ENCODE data around the gene TM9SF2.
"Not testable (repeated sequence)": the region's sequence is repeated elsewhere in the genome, so short reads cannot be mapped to it uniquely, and the experiment has no call there.

TM9SF2 gene

DNA sequence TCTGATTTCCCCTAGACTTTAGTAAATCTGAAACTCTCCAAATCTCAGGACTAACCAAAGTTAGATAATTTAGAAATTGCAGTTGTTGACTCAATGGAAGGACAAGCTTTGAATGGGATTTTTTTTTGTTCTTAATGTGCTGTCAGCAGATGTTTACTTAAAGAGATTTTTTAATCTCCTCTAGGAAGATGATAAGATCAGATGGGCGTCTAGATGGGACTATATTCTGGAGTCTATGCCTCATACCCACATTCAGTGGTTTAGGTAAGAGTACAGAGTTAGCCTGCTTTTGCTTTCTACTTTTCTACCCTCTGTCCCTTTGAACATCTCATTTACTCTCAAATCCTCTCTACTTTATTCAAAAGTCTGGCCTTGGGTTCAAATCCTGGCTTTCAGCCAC is 39.3 kb downstream of the TM9SF2 start:
- no peak for DNase-seq

DNA sequence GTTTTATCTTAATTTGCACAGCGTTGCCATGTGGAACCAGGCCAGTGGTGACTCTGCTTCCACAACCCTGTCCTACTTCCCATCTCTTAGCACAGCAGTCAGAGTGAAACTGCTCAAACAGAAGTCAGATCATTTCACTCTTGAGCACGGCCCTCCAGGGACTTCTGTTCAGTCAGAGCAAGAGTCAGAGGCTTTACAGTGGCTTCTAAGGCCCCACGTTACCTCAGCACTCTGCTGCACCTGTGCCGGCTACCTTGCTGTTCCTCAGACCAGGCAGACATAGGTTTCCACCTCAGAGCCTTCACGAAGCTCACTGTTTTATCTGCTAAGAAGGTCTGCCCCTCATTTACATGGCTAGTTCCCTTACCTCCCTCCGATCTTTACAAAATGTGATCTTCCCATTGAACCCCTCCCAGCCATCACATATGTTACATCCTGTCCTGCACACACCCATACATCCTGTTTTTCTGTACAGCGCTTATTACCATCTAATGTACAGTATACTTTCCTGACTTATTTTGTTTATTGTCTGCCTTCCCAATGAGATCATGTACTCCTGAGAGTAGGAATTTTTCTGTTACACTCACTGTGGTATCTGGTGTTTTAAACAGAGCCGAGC is 41.6 kb downstream of the TM9SF2 start:
- DNase-seq = no peak

DNA sequence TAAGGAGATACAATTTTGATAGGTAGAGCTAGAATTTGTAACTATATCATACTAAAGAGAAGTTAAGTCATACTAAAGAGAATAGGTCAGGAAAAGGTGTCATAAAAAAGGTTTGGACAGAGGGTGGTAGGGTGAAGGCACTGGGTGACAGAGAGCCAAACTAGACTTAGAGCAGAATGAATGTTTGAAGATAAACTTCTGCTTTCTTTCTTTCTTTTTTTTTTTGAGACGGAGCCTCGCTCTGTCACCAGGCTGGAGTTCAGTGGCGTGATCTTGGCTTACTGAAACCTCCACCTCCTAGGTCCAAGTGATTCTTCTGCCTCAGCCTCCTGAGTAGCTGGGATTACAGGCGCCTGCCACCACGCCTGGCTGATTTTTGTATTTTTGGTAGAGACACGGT is 44.1 kb downstream of the TM9SF2 start:
- DNase-seq = no peak

- DNase-seq = no peak
Observed at GRCh38 chr13:99545979-99546378, 44.7 kb downstream of the TM9SF2 start.

DNA sequence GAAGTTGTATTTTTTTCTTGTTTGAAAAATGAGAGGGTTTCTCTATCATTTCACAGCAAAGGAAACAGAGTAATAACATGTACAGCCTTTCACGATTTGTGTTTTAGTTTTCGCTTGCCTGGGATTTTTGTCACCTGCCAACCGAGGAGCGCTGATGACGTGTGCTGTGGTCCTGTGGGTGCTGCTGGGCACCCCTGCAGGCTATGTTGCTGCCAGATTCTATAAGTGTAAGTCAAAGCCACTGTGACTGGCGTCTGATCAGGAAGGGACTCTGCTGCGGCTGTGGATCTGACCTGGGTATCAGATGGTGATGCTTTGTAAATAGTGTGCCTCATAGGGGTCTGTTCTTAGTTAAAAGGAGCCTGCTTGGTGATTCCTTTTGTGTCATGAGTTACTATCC is 45.6 kb downstream of the TM9SF2 start:
- DNase-seq = no peak

- DNase-seq = no peak
Observed at GRCh38 chr13:99548448-99548847, 47.2 kb downstream of the TM9SF2 start.

DNA sequence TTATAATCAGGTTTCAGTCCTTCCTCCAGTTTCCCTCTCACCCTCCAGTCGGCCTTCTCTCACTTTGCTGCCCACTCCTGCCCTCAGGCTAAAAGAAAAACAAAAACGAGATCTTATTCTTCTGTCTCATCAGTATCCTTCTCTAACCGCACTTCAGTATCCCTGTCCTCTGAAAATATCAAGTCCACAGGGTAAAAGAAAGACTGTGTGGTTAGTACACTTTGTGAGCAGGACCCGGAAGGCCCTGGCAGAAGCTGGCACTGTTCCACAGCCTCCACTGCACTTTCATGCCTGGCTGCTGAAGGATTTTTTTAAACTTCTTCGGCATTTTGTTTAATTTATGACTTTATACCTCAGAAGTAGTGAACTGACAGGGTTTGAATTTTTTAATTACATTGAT is 51.8 kb downstream of the TM9SF2 start:
- DNase-seq = no peak

GRCh38 chr13:99555149-99555548 is 53.9 kb downstream of the TM9SF2 start:
- DNase-seq = no peak

DNA sequence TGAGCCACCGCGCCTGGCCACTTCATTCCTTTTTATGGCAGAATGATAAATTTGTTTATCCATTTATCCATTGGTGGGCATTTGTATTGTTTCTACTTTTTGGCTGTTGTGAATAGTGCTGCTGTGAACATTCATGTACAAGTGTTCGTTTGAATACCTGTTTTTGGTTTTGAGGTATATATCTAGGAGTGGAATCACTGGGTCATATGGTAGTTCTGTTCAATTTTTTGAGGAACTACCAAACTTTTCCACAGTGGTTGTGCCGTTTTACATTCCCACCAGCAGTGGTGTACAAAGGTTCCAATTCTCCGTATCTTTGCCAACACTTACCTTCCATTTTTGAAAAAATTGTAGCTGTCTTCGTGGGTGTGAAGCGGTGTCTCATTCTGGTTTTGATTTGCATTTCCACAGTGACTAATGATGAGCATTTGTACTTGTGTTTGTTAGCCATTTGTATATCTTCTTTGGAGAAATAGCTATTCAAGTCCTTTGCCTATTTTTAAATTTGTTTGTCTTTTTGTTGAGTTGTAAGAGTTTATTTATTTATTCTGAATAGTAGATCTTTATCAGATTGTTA is 55.7 kb downstream of the TM9SF2 start:
- DNase-seq = no peak

GRCh38 chr13:99558570-99559180 is 57.4 kb downstream of the TM9SF2 start:
- DNase-seq = no peak

GRCh38 chr13:99559560-99559959 is 58.3 kb downstream of the TM9SF2 start:
- no peak for DNase-seq

DNA sequence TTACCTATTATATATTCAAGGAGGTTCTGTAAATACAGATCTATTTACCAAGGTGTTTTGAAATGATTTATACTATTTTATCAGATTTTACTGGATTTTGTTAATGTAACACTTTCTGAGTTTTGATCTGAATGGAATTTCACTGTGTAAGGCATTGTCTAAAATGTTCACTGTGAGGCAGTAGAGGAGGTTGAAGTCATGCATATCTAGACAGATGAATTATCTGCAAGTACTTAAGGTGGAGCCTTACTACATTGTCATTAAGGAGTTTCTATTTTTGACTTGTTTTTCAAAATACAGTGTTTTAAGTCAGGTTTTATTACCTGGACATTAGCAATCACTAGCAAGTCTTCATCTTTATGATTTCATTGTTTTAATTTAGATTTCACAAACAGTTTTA is 62.1 kb downstream of the TM9SF2 start:
- DNase-seq = no peak

- no peak for DNase-seq
Observed at GRCh38 chr13:99564386-99564785, 63.1 kb downstream of the TM9SF2 start.

- no peak for DNase-seq
Observed at GRCh38 chr13:99565478-99566124, 64.3 kb downstream of the TM9SF2 start.

DNA sequence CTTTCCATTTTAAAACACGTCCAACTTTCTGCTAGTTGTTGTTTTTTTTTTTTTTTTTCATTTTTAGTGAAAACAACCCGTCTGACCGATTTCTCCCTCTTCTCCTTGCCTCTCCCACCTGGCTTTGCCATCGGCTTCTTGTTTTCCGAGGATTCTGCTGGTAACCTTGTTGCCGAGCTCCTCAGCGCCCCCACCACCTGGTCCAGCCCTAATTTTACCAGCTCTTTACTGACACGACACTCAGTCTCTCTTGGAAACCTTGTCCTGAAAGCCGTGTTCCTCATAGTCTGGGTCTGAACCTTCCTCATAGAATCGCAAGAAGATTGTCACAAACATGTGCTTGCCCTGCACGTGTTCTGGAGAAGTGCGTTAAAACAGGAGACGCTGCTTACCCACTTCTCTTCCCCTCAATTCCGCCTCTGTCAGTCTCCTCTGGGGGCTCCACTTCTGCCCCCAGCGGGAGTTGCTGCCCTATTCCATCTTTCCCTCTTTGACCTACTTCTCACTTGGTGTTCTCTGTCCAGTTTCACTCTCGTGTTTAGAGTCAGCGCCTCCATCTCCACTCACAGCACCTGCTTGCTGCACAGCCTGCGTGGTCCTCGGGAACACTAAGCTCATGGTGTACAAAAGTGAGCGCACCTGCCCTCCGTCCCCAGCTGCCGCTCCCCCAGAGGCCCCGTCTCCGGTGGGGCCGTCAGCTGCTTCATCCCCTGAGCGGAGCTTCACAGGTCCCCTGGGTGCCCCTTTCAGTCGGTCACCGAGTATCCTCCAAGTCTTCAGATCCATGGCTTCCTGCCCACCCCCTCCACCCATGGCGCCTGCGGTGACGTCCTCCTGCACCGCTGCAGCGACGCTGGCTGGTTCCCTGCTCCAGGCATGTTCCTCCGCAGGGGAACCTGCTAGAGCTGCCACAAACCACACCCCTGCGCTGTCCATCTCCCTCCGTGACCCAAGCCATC is 65.1 kb downstream of the TM9SF2 start:
- no peak for DNase-seq

- not testable (repeated sequence) for DNase-seq
Observed at GRCh38 chr13:99568901-99569300, 67.6 kb downstream of the TM9SF2 start.

DNA sequence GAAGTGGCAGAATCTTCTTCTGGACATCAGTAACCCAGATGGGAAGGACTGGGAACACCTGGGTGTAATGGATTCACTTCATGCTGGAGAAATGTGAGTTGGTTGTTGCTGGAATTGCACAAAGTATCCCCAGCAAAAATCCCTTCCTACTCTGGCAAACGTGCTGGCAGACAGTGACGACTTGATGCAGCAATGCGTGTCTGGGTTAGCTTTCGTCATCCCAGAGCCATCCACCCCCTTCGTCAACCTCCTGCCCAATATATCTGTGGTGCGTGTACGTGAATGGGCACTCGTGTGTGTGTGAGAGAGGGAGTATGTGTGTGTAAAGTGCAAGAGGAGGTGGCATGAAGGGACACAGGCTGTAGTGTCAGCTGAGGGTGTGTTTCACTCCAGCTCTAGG is 70.9 kb downstream of the TM9SF2 start:
- DNase-seq = no peak

GRCh38 chr13:99572921-99573320 is 71.6 kb downstream of the TM9SF2 start:
- DNase-seq = no peak

- DNase-seq = no peak
Observed at GRCh38 chr13:99575376-99576120, 74.3 kb downstream of the TM9SF2 start.

DNA sequence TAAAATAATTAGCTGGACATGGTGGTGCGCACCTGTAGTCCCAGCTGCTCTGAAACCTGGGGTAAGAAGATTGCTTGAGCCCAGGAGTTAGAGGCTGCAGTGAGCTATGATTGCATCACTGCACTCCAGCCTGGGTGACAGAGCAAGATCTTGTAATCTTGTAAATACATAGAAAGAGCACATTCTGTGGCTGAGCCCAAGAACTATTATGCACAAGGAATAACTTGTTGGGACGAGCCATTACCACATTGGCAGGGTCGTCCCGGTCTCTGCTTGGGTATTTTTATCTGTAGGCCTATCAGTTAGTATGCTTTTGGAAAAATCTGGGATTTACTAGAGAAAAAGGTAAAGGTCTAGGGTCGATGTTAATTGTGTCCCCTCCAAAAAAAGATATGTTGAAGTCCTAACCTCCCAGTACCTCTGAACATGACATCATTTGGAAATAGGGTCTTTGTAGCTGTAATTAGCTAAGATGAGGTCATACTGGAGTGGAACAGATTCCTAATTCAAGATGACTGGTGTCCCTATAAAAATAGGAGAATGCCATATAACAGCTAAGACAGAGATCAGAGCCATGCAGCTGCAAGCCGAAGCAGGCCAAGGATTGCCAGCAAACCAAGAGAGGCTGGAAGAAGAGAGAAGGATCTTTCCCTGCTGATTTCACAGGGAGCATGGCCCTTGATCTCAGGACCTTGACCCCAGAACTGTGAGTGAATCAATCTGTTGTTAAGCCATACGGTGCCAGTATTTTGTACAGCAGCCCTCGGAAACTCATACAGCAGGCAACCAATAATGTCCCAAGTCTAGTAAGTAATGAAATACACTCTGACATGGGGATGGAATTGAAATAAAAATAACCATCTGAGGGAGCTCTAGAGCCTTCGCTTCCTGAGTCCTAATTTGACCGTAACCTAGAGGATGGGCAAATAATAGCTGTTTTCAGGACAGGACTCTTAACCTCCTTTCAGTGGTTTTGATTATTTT is 77.0 kb downstream of the TM9SF2 start:
- DNase-seq = no peak

All from NCI-H1092 (cell line).